Heart left ventricle (tissue), 13 donors: ENCODE results near the gene NAA16.

Source experiments
- POLR2A ChIP-seq, 2 donors: fragments of 450-650 bp; IDR thresholded peaks; one replicate each; pipeline ENCODE4 v1.6.1; 2017; ENCODE audit warnings: antibody characterized with exemption in 2 of 2, mild to moderate bottlenecking in 2 of 2, moderate library complexity in 2 of 2
- TF ChIP-seq, protein P1 (sequence below), 12 donors: fragments of 200-600 bp; sonication (generic) in 4 of 12; IDR thresholded peaks; one replicate each; pipeline versions ENCODE4 v1.5.0 to v1.8.0; 2018 to 2022; ENCODE audit warnings: antibody characterized with exemption in 12 of 12, mild to moderate bottlenecking in 5 of 12
- donor health status: ischemic (EF 13 %, LVEDD 7.1; RV severe dilation, severe dysfunction).
- donor health status: DM: no; HTN: yes; CAD: no.
- donor health status: DM: no; HTN: no; CAD: no.
- donor health status: ischemic (EF 25% LVEDD 6.9; RV normal size, moderate dysfunction).
- donor health status: ischemic (EF 25% LVEDD 5.7; RV mildly dilated, moderate dysfunction).
- donor health status: ischemic (EF 35%, LVEDD 5.7; RV mildly dilated, moderate dysfunction).
- donor health status: nonischemic (EF 11% LVEDD 7.7; RV severe dilation, severe dysfunction).
- donor health status: DM: yes; HTN: yes; CAD: no.
- donor health status: PGD.
- donor health status: ischemic (EF 29% LVEDD 5.4; RV normal size, mild dysfunction).
- donor health status: nonischemic (EF 23%, LVEDD 6.1; RV moderate dilation, normal function).

DNA sequence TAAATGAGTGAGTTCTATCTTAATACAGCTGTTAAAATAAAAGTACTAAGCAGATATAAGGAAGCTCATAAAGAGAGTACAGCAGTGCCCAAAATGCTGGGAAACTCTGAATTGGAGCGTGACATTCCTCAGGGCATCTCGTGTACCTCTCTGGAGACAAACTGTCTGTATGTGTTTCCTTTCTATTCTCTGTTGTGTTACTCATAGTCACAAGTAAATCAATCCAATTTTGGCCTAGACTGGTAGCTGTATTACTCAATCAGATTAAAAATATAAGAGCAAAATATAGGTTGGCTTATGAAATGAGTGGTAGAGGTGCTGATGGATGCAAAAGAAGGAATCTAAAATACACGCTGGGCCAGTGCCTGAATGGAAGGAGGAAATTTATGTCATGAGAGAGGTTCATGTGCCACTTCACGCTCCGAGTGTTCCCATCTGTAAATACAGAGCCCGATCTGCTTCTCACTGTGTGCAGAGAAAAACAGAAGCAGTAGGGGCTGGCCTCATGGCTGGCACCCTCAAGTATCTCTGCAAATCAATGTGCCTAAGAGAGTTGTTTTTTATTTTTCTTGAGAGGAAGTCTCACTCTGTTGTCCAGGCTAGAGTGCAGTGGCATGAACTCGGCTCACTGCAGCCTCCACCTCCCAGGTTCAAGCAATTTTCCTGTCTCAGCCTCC, 87.6 kb downstream of the NAA16 start:
- TF ChIP-seq, protein P1, sequence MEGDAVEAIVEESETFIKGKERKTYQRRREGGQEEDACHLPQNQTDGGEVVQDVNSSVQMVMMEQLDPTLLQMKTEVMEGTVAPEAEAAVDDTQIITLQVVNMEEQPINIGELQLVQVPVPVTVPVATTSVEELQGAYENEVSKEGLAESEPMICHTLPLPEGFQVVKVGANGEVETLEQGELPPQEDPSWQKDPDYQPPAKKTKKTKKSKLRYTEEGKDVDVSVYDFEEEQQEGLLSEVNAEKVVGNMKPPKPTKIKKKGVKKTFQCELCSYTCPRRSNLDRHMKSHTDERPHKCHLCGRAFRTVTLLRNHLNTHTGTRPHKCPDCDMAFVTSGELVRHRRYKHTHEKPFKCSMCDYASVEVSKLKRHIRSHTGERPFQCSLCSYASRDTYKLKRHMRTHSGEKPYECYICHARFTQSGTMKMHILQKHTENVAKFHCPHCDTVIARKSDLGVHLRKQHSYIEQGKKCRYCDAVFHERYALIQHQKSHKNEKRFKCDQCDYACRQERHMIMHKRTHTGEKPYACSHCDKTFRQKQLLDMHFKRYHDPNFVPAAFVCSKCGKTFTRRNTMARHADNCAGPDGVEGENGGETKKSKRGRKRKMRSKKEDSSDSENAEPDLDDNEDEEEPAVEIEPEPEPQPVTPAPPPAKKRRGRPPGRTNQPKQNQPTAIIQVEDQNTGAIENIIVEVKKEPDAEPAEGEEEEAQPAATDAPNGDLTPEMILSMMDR (IDR thresholded peaks at IDR 0.05): no peak
- TF ChIP-seq POLR2A (IDR thresholded peaks at IDR 0.05): no peak
